SIG-M5 (cell line): Measurements from ENCODE around the gene DHX29.

Experiments used
- DNase-seq: peaks from one replicate; lab custom pipeline; 2025; lab: John Stamatoyannopoulos, UW

Gene DHX29

GRCh38 chr5:55313870-55314617, 6.5 kb upstream of the DHX29 start:
- no peak for DNase-seq

GRCh38 chr5:55308254-55308836, 851 bp upstream of the DHX29 start:
- DNase-seq, result no peak

- DNase-seq, result no peak
Measured at GRCh38 chr5:55306641-55307382, 682 bp downstream of the DHX29 start.

- DNase-seq, result no peak
Measured at GRCh38 chr5:55305345-55305744, 2.1 kb downstream of the DHX29 start.

- DNase-seq, result no peak
Measured at GRCh38 chr5:55304584-55304983, 2.9 kb downstream of the DHX29 start.

- no peak for DNase-seq
Measured at GRCh38 chr5:55303238-55303690, 4.2 kb downstream of the DHX29 start.

GRCh38 chr5:55300890-55301289, 6.6 kb downstream of the DHX29 start:
- no peak for DNase-seq

- no peak for DNase-seq
Measured at GRCh38 chr5:55294935-55295334, 12.6 kb downstream of the DHX29 start.

GRCh38 chr5:55290991-55291390, 16.5 kb downstream of the DHX29 start:
- no peak for DNase-seq

GRCh38 chr5:55289808-55290207, 17.7 kb downstream of the DHX29 start:
- no peak for DNase-seq

GRCh38 chr5:55286411-55286933, 21.0 kb downstream of the DHX29 start:
- no peak for DNase-seq

- no peak for DNase-seq
Measured at GRCh38 chr5:55278778-55279177, 28.7 kb downstream of the DHX29 start.

GRCh38 chr5:55276771-55277170, 30.7 kb downstream of the DHX29 start:
- no peak for DNase-seq

GRCh38 chr5:55258339-55258738, 49.2 kb downstream of the DHX29 start:
- DNase-seq, result no peak

- no peak for DNase-seq
Measured at GRCh38 chr5:55254802-55255201, 52.7 kb downstream of the DHX29 start.

- no peak for DNase-seq
Measured at GRCh38 chr5:55250064-55250463, 57.4 kb downstream of the DHX29 start.

- no peak for DNase-seq
Measured at GRCh38 chr5:55241746-55242145, 65.7 kb downstream of the DHX29 start.

GRCh38 chr5:55236800-55237199, 70.7 kb downstream of the DHX29 start:
- no peak for DNase-seq

- no peak for DNase-seq
Measured at GRCh38 chr5:55234121-55234700, 73.3 kb downstream of the DHX29 start.

- no peak for DNase-seq
Measured at GRCh38 chr5:55232985-55233928, 74.2 kb downstream of the DHX29 start, which contains the start of gene CCNO. Gene CCNO, minus strand, starts transcription at chr5:55233608. Its CDS starts 85 bp downstream, at chr5:55233523.
